Measurements from ENCODE around the gene HMBS. TPM values are rescaled to one million over a fixed set of nuclear protein-coding genes. Genes with fewer than 3 reads are reported as not detected.
A peak's percentile ranks its signal among the peaks of the same experiment; 100 is the strongest.
"Not testable (repeated sequence)": the region's sequence is repeated elsewhere in the genome, so short reads cannot be mapped to it uniquely, and the experiment has no call there.

The HMBS gene
- total RNA-seq, 4 donors from 2014 or later: 10.8 to 353 (median 21.3) TPM; not detected in 1

DNA sequence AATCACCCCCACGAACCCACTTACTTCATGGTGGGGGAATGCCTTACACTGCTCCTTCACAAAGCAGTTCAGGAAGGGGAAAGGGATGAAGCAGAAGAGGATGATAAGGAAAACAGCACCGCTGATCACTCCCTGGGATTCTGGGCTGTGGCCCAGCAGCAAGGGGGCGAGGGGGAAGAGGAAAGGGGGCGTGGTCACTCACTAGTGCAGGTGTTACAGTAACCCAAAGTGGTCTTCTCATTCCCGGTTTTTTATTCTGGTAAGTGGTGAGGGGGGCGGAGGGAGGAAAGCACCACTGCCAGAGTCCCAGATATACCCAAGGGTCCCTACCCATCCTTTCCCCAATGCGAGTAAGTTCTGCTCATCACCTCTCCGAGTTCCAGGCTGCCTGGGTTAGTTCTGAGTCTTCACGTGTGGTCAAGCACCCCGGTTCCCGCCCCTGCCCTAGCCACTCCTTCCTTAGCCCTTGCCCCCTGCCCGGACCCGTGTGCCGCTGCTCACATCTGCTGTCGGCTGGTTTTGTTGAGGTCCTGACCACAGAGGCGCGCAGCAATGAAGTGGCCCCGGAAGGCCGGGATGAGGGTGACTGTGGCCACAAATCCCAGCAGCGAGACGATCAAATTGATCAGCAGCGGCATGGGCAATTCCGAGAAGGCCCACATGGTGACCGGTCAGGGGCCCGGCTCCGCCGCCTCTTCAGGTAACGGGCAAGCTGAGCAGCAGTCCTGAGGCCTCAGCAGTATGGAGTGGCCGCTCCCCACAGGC, 16.5 kb downstream of the HMBS start:
- peak overlapping the region; percentile 61 to 84 (median 66) for H3K4me3 ChIP-seq
- H3K36me3 ChIP-seq: peaks cover 0 to 9% (median 1%) of the 10 kb centered on the region in 4 donors
- WGBS, 2 donors (ENCODE audit: low coverage in 1 of 2): 1 to 5% methylated on average over 6 to 12 of the region's 29 CpGs
- H3K9me3 ChIP-seq: no peaks in the 10 kb centered on the region
- H3K27ac ChIP-seq: peak overlapping the region; percentile 93 to 98 (median 97)
- DNase-seq: peak; percentile 44
- peaks cover 12 to 31% (median 21%) of the 10 kb centered on the region in 4 donors for H3K4me1 ChIP-seq
- intact Hi-C loops (cut with DNase I; ENCODE audit: low total_unique reads): no loop called here
- TF ChIP-seq POLR2A (IDR thresholded peaks at IDR 0.05): no peak
- TF ChIP-seq, protein P1, sequence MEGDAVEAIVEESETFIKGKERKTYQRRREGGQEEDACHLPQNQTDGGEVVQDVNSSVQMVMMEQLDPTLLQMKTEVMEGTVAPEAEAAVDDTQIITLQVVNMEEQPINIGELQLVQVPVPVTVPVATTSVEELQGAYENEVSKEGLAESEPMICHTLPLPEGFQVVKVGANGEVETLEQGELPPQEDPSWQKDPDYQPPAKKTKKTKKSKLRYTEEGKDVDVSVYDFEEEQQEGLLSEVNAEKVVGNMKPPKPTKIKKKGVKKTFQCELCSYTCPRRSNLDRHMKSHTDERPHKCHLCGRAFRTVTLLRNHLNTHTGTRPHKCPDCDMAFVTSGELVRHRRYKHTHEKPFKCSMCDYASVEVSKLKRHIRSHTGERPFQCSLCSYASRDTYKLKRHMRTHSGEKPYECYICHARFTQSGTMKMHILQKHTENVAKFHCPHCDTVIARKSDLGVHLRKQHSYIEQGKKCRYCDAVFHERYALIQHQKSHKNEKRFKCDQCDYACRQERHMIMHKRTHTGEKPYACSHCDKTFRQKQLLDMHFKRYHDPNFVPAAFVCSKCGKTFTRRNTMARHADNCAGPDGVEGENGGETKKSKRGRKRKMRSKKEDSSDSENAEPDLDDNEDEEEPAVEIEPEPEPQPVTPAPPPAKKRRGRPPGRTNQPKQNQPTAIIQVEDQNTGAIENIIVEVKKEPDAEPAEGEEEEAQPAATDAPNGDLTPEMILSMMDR (IDR thresholded peaks at IDR 0.05): peak in 2 of 5 experiments; percentile 49 to 53
- in situ Hi-C loops (cut with MboI; ENCODE audit: low pct_ligation_motif_present in 1 of 4, low pct_unique_long_range_greater_than_20kb in 1 of 4, low sequenced_read_pairs in 3 of 4): no loop called here
- no peaks in the 10 kb centered on the region for H3K27me3 ChIP-seq

GRCh38 chr11:119101759-119102423, 17.2 kb downstream of the HMBS start, which contains the start of gene DPAGT1:
Gene DPAGT1 (minus strand): TSS chr11:119101853. CDS start chr11:119101655, 198 bp downstream.
- Histone ChIP-seq H3K9me3 (no peaks in the 10 kb centered on the region), H3K27me3 (no peaks in the 10 kb centered on the region), H3K36me3 (peaks cover 0 to 9% (median 1%) of the 10 kb centered on the region in 4 donors), H3K27ac (peak within 1 kb of the TSS; percentile 93 to 98 (median 97)), H3K4me3 (peak within 1 kb of the TSS; percentile 61 to 84 (median 66)), H3K4me1 (peaks cover 18 to 38% (median 24%) of the 10 kb centered on the region in 4 donors)
- DNase-seq: peak; percentile 92
- TF ChIP-seq POLR2A (IDR thresholded peaks at IDR 0.05) (no peak), POLR2AphosphoS5 (IDR thresholded peaks at IDR 0.05) (peak; percentile 48 to 59 (median 54)), EP300 (IDR thresholded peaks at IDR 0.05; ENCODE audit: low read depth) (no peak)
- TF ChIP-seq, protein P1 (IDR thresholded peaks at IDR 0.05): no peak
- intact Hi-C loops (cut with DNase I; ENCODE audit: low total_unique reads): no loop called here
- in situ Hi-C loops (cut with MboI; ENCODE audit: low pct_ligation_motif_present in 1 of 4, low pct_unique_long_range_greater_than_20kb in 1 of 4, low sequenced_read_pairs in 3 of 4): no loop called here
- WGBS, 2 donors (ENCODE audit: low coverage in 1 of 2): 0% methylated on average over 18 to 32 of the region's 32 CpGs

DNA sequence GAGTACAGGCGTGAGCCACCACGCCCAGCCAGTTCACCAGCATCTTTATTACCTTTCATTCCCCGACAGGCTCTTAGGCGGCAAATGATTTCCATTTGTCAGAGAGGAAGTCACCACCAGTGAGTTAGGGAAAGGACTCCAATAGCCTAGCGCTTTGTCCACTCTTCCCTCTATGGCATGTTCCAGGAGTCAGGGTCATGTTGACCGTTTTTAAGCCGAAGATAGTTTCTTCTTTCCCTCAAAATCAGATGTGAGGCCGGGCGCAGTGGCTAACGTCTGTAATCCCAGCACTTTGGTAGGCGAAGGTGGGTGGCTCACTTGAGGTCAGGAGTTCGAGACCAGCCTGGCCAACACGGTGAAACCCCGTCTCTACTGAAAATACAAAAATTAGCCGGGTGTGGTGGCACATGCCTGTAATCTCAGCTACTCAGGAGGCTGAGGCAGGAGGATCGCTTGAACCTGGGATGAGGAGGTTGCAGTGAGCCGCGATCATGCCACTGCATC, 18.5 kb downstream of the HMBS start:
- Histone ChIP-seq H3K4me1 (peaks cover 18 to 41% (median 27%) of the 10 kb centered on the region in 4 donors), H3K27ac (peak overlapping the region; percentile 93 to 98 (median 97)), H3K4me3 (peak overlapping the region in 2 of 4 donors; percentile 68 to 84)
- H3K27me3 ChIP-seq; in situ Hi-C loops (cut with MboI; ENCODE audit: low pct_ligation_motif_present in 1 of 4, low pct_unique_long_range_greater_than_20kb in 1 of 4, low sequenced_read_pairs in 3 of 4); DNase-seq; H3K36me3 ChIP-seq; H3K9me3 ChIP-seq; intact Hi-C loops (cut with DNase I; ENCODE audit: low total_unique reads): not testable (repeated sequence)
- WGBS, 2 donors (ENCODE audit: low coverage in 1 of 2): 73 to 100% methylated on average over 3 to 18 of the region's 18 CpGs

GRCh38 chr11:119103793-119104192, 19.1 kb downstream of the HMBS start:
- Histone ChIP-seq H3K27ac (peak overlapping the region; percentile 93 to 98 (median 97)), H3K9me3 (no peaks in the 10 kb centered on the region), H3K36me3 (no peaks in the 10 kb centered on the region), H3K4me1 (peaks cover 21 to 47% (median 33%) of the 10 kb centered on the region in 4 donors), H3K4me3 (no peak overlapping the region), H3K27me3 (no peaks in the 10 kb centered on the region)
- 50 to 56% methylated on average over 4 of the region's 4 CpGs for WGBS, 2 donors (ENCODE audit: low coverage in 1 of 2)
- intact Hi-C loops (cut with DNase I; ENCODE audit: low total_unique reads) (no loop called here), in situ Hi-C loops (cut with MboI; ENCODE audit: low pct_ligation_motif_present in 1 of 4, low pct_unique_long_range_greater_than_20kb in 1 of 4, low sequenced_read_pairs in 3 of 4) (no loop called here)
- no peak for DNase-seq
- TF ChIP-seq, protein P1 (IDR thresholded peaks at IDR 0.05): no peak
- no peak for TF ChIP-seq EP300 (IDR thresholded peaks at IDR 0.05; ENCODE audit: low read depth)
- no peak for TF ChIP-seq POLR2A (IDR thresholded peaks at IDR 0.05)
- no peak for TF ChIP-seq POLR2AphosphoS5 (IDR thresholded peaks at IDR 0.05)

Data from transverse colon (tissue), 4 donors.